Parathyroid adenoma (tissue), 2 donors: ENCODE measurements around the gene MEN1.

Experiments
- H2AFZ ChIP-seq: fragments of 300-600 bp; sonication (generic); one replicate; pipeline ENCODE4 v1.7.0; 2017; ENCODE audit warnings: antibody characterized with exemption, mild to moderate bottlenecking
- H3K27ac ChIP-seq: fragments of 300-600 bp; sonication (generic); one replicate; pipeline ENCODE4 v1.7.0; 2017
- H3K27me3 ChIP-seq: fragments of 300-600 bp; sonication (generic); one replicate; pipeline ENCODE4 v1.7.0; 2017; ENCODE audit warnings: low read length; ENCODE audit not compliant: control insufficient read depth, insufficient read depth
- H3K36me3 ChIP-seq: fragments of 300-600 bp; sonication (generic); one replicate; pipeline ENCODE4 v1.7.0; 2017; ENCODE audit warnings: low read length; ENCODE audit not compliant: control insufficient read depth, insufficient read depth
- H3K4me1 ChIP-seq: fragments of 300-600 bp; sonication (generic); one replicate; pipeline ENCODE4 v1.7.0; 2017; ENCODE audit warnings: control low read depth
- H3K4me2 ChIP-seq: fragments of 300-600 bp; sonication (generic); one replicate; pipeline ENCODE4 v1.7.0; 2017; ENCODE audit warnings: low read length
- H3K4me3 ChIP-seq: fragments of 300-600 bp; sonication (generic); one replicate; pipeline ENCODE4 v1.7.0; 2017; ENCODE audit warnings: low read depth, low read length
- H3K79me2 ChIP-seq: fragments of 300-600 bp; sonication (generic); one replicate; pipeline ENCODE4 v1.7.0; 2017; ENCODE audit warnings: control low read depth
- H3K9ac ChIP-seq: fragments of 300-600 bp; sonication (generic); one replicate; pipeline ENCODE4 v1.7.0; 2017; ENCODE audit warnings: mild to moderate bottlenecking
- H3K9me3 ChIP-seq: fragments of 300-600 bp; sonication (generic); one replicate; pipeline ENCODE4 v1.7.0; 2017; ENCODE audit warnings: low read length; ENCODE audit not compliant: control insufficient read depth
- TF ChIP-seq, protein P1 (sequence below): fragments of 300-600 bp; sonication (generic); IDR thresholded peaks from one replicate; pipeline ENCODE4 v1.7.0; 2017; ENCODE audit warnings: antibody characterized with exemption, mild to moderate bottlenecking
- donor health status: primary hyperparathyroidism.

MEN1 gene

DNA sequence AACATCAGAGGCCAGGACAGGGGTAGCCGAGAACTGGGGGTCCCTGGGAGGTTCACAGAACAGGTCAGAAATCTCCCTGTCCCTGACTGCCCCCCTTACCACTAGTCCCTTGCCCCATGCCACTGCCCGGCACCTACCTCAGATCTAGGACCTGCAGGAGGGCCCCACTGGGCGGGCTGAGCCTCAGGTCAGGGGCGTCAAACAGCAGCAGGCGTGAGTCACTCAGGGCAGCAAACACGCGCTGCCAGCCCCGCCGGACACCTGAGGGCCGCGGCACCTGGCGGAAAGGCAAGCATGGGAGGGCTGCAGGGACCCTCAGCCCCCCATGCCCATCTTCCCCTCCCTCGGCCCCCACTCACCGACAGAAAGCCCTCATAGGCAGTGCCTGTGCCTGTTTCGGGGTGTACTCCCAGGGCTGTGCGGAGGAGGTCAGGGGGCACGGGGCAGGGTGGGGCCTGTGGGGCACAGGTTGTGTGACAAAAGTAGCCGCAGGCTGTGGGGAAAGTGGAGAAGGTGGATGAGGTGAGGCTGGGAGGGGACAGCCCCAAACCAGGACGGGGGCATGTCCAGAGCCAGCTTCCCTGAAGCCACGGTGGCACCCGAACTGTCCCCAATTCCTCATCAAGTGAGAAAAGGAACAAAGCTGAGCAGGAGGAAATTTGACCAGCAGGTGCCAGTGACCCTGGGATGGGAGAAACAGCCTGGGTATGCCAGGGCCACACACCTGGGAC, 22.3 kb upstream of the MEN1 start:
- no peaks in the 10 kb centered on the region for H3K36me3 ChIP-seq
- no peak overlapping the region for H2AFZ ChIP-seq
- no peaks in the 10 kb centered on the region for H3K79me2 ChIP-seq
- H3K4me2 ChIP-seq = no peak overlapping the region
- H3K27ac ChIP-seq = no peak overlapping the region
- no peak overlapping the region for H3K9ac ChIP-seq
- no peak overlapping the region for H3K4me3 ChIP-seq
- no peaks in the 10 kb centered on the region for H3K9me3 ChIP-seq
- TF ChIP-seq, protein P1, sequence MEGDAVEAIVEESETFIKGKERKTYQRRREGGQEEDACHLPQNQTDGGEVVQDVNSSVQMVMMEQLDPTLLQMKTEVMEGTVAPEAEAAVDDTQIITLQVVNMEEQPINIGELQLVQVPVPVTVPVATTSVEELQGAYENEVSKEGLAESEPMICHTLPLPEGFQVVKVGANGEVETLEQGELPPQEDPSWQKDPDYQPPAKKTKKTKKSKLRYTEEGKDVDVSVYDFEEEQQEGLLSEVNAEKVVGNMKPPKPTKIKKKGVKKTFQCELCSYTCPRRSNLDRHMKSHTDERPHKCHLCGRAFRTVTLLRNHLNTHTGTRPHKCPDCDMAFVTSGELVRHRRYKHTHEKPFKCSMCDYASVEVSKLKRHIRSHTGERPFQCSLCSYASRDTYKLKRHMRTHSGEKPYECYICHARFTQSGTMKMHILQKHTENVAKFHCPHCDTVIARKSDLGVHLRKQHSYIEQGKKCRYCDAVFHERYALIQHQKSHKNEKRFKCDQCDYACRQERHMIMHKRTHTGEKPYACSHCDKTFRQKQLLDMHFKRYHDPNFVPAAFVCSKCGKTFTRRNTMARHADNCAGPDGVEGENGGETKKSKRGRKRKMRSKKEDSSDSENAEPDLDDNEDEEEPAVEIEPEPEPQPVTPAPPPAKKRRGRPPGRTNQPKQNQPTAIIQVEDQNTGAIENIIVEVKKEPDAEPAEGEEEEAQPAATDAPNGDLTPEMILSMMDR = no peak
- no peaks in the 10 kb centered on the region for H3K27me3 ChIP-seq
- no peaks in the 10 kb centered on the region for H3K4me1 ChIP-seq

DNA sequence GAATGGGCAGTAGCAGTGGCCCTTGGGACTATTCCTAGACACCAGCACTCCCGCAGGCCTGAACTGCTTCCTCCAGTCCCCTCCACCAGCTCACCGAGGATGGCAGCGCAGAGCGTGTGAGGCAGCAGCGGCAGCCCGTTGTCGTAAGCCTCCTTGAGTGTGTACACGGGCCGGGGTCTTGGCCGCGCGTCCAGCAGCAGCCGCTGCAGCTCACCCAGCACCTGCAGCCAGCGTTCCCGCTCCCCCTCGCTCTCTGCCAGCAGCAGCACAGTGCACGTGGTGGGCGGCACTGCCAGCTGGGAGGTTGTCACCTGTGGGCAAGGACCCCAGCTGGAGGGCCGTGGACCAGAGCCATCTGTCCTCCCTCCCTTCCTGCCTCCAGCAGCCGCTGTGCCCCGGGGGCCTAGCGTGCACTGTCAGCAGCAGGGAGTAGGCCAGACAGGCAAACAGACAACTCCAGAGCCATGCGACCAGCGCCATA, 21.1 kb upstream of the MEN1 start:
- Histone ChIP-seq H3K4me3 (no peak overlapping the region), H3K27me3 (no peaks in the 10 kb centered on the region), H3K4me1 (no peaks in the 10 kb centered on the region), H3K9me3 (no peaks in the 10 kb centered on the region), H3K4me2 (no peak overlapping the region), H3K79me2 (no peaks in the 10 kb centered on the region), H3K27ac (no peak overlapping the region), H3K9ac (no peak overlapping the region), H3K36me3 (no peaks in the 10 kb centered on the region), H2AFZ (no peak overlapping the region)
- TF ChIP-seq, protein P1 = no peak

DNA sequence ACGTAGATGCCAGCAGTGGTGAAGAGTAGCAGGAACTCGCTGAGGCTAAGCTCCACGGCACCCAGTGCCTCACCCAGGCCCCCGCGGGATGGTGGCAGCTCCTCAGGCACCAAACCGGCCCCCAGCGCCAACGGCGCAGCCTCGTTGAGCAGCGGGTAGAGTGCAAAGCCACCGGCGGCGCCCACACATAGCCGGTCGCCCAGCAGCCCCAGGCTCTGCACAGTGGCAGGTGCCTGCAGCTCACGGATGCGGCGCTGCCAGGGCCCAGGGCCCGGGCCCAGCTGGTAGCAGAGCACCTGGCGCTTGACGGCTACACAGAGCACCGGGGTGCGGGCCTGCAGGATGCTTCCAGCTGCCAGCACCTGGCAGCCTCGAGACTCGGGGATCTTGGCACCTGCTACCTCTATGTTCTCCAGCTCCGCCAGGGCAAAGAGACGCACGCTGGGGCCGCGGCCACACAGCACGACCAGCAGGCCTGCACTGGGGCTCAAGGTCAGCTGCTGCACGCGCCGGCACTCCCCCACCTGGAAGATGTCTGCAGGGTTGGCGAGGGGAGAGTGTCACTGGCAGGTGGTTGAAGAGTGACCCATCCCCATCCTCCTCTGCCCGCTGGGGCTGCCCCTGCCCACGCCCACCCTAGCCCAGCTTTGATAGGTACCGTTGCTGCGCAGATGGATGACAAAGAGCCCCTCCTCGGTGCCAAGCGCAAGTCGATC, 19.3 kb upstream of the MEN1 start:
- TF ChIP-seq, protein P1 = no peak
- no peak overlapping the region for H3K4me2 ChIP-seq

DNA sequence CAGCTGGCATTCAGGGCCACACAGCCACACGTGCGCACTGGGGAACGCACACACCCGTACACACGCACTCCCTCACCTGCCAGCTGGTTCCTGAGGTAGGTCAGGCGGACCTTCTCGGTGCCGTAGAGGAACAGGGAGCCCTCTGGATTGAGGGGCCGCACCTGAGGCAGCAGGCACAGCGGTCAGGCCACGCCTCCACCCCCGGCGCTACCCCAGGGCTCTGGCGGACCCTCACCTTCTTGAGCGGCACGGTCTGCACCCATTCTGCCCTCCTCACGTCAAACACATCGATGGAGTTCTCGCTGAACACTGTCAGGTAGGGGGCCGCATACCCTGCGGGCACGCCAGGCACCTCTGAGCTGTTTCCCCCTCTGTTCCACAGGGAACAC, 17.1 kb upstream of the MEN1 start:
- Histone ChIP-seq H3K79me2 (no peaks in the 10 kb centered on the region), H3K27me3 (no peaks in the 10 kb centered on the region), H2AFZ (no peak overlapping the region), H3K4me1 (no peaks in the 10 kb centered on the region), H3K36me3 (no peaks in the 10 kb centered on the region), H3K9me3 (no peaks in the 10 kb centered on the region), H3K4me3 (no peak overlapping the region), H3K9ac (no peak overlapping the region), H3K4me2 (no peak overlapping the region), H3K27ac (no peak overlapping the region)
- TF ChIP-seq, protein P1 = no peak

More for the DNA sequence above, 19.3 kb upstream of the MEN1 start:
- H2AFZ ChIP-seq = no peak overlapping the region
- no peak overlapping the region for H3K4me3 ChIP-seq
- H3K79me2 ChIP-seq = no peaks in the 10 kb centered on the region
- no peak overlapping the region for H3K27ac ChIP-seq
- no peaks in the 10 kb centered on the region for H3K27me3 ChIP-seq
- no peaks in the 10 kb centered on the region for H3K4me1 ChIP-seq
- no peak overlapping the region for H3K9ac ChIP-seq
- no peaks in the 10 kb centered on the region for H3K9me3 ChIP-seq
- no peaks in the 10 kb centered on the region for H3K36me3 ChIP-seq
